ENCODE results near the gene GSE1. TPM values are rescaled to one million over a fixed set of nuclear protein-coding genes. Genes with fewer than 3 reads are reported as not detected.

The GSE1 gene
- total RNA-seq, 1 experiment from 2014 or later, result 90.2 TPM

DNA sequence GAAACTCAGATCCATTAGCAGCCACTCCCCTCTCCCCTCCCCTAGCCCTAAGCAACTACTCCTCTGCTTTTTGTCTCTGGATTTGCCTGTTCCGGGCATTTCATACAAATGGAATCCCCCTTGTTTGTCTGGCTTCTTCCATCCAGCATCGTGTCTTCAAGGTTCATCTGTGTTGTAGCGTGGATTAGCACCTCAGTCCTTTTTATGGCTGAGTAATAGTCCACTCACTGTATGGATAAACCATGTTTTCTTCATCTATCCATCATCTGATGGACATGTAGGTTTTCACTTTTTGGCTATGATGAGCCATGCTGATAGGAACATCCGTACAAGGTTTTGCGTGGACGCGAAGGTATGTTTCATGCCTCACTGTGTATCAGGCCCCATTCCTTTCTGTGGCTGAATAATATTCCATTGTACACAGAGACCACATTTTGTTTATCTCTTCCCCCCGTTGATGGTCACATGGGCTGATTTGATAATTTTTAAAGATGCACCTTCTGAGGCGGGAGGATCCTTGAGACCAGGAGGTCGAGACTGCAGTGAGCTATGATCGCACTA is 8.9 kb upstream of the GSE1 start:
- Histone ChIP-seq H3K4me2 (ENCODE audit: low read length) (no peak overlapping the region), H3K79me2 (ENCODE audit: insufficient read depth, low read length) (no peaks in the 10 kb centered on the region; the same call in 1 of the 2 replicates), H3K27ac (ENCODE audit: low read depth, low read length) (no peak overlapping the region), H3K9me2 (ENCODE audit: insufficient read depth) (no peaks in the 10 kb centered on the region), H3K9ac (ENCODE audit: low read length) (no peak overlapping the region), H3K36me3 (ENCODE audit: control insufficient read depth in 1 of 2, insufficient read depth in 2 of 2, low read length in 2 of 2) (no peaks in the 10 kb centered on the region), H3K4me1 (ENCODE audit: control insufficient read depth in 1 of 2, insufficient read depth in 2 of 2, low read length in 2 of 2) (0 out of 4 replicates have a peak, but pooled peaks cover 0 to 4% of the 10 kb centered on the region in 2 experiments), H4K20me1 (ENCODE audit: insufficient read depth) (no peaks in the 10 kb centered on the region), H2AFZ (ENCODE audit: low read depth, low read length, poor library complexity, severe bottlenecking) (no peak overlapping the region), H3K27me3 (ENCODE audit: insufficient read depth, low read length) (no peaks in the 10 kb centered on the region), H3K9me3 (ENCODE audit: control insufficient read depth in 1 of 2, insufficient read depth in 1 of 2, low read depth in 1 of 2, low read length in 2 of 2) (no peaks in the 10 kb centered on the region), H3K4me3 (replicated peaks in 1 of 2; ENCODE audit: low read depth in 1 of 2, low read length in 2 of 2) (no peak overlapping the region)
- no TSS peak for BruUV-seq (replicated peaks)
- POLR2A ChIA-PET, result no interaction called here
- TF ChIP-seq, protein P1, sequence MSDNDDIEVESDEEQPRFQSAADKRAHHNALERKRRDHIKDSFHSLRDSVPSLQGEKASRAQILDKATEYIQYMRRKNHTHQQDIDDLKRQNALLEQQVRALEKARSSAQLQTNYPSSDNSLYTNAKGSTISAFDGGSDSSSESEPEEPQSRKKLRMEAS (IDR thresholded peaks at IDR 0.05), result no peak
- no peak for TF ChIP-seq FOSL1 (IDR thresholded peaks at IDR 0.05; ENCODE audit: low read depth)
- no peak for TF ChIP-seq SP1 (IDR thresholded peaks at IDR 0.05; ENCODE audit: low read depth)
- RAD21 ChIA-PET (ENCODE audit: low non-redundant PET in 1 of 2, low total read pairs in 2 of 2, uncharacterized antibody in 2 of 2, unreplicated experiment in 2 of 2), result no interaction called here
- ATAC-seq (no peak), DNase-seq (ENCODE audit: low read depth, low spot score) (no peak)
- CTCF ChIA-PET, result no interaction called here
- intact Hi-C loops (cut with micrococcal nuclease), result no loop called here

DNA sequence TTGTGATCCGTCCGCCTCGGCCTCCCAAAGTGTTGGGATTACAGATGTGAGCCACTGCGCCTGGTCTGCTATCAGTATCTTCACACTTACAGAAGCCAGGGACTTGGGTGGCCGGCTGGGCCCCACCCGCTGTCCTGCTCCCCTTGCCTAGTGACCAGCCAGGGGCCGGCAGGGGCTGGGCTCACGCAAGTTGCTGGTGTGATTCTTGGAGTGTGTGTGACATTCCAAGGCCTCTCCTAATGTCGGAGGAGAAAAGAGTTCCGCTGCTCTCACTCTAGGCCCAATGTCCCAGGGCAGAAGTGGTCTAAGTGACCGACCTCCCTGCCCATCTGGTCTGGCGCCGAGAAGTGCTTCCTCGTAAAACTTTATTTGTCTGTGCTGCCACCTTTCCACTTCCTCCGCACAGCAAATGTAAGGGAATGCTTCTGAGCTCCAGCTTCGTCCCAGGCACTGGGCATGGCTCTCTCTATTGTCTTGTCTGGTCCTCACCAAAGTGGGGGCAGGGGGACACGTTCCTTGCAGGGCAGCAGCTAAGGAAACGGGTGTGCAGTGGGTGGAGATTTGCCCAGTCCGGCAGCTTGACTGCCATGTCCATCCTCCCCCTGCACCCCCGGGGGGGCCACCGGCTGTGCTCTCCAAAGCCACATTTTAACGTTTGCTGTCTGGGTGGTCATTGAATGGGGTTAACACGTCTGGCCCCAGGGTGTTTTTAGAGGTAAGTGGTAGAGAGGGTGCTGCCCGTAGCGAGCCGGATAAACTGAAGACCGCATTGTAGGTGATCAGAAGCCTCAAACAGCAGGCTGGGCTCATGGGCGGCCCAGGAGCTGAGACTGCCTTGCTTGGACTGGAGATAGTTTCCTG is 7.8 kb upstream of the GSE1 start:
- ChIA-PET RAD21 (ENCODE audit: low non-redundant PET in 1 of 2, low total read pairs in 2 of 2, uncharacterized antibody in 2 of 2, unreplicated experiment in 2 of 2) (no interaction called here), CTCF (interaction anchor here (1.0 to 1.5 kb wide), 3 partner anchors 11 to 210 kb away, joined by 3 to 5 read pairs (median 3); no protein-coding TSS in a partner anchor), POLR2A (no interaction called here)
- H2AFZ ChIP-seq (ENCODE audit: low read depth, low read length, poor library complexity, severe bottlenecking), result no peak overlapping the region
- intact Hi-C loops (cut with micrococcal nuclease), result no loop called here
- no peak overlapping the region for H3K4me3 ChIP-seq (replicated peaks in 1 of 2; ENCODE audit: low read depth in 1 of 2, low read length in 2 of 2)
- peaks cover 5 to 11% of the 10 kb centered on the region in 2 experiments for H3K4me1 ChIP-seq (ENCODE audit: control insufficient read depth in 1 of 2, insufficient read depth in 2 of 2, low read length in 2 of 2)
- H3K36me3 ChIP-seq (ENCODE audit: control insufficient read depth in 1 of 2, insufficient read depth in 2 of 2, low read length in 2 of 2), result no peaks in the 10 kb centered on the region
- no peak overlapping the region for H3K4me2 ChIP-seq (ENCODE audit: low read length)
- DNase-seq (ENCODE audit: low read depth, low spot score) (no peak), ATAC-seq (no peak)
- H3K9me2 ChIP-seq (ENCODE audit: insufficient read depth), result no peaks in the 10 kb centered on the region
- BruUV-seq (replicated peaks), result no TSS peak
- H4K20me1 ChIP-seq (ENCODE audit: insufficient read depth), result no peaks in the 10 kb centered on the region
- no peaks in the 10 kb centered on the region for H3K27me3 ChIP-seq (ENCODE audit: insufficient read depth, low read length)
- no peak overlapping the region for H3K27ac ChIP-seq (ENCODE audit: low read depth, low read length)
- H3K79me2 ChIP-seq (ENCODE audit: insufficient read depth, low read length), result no peaks in the 10 kb centered on the region; the same call in 1 of the 2 replicates
- H3K9ac ChIP-seq (ENCODE audit: low read length), result no peak overlapping the region
- H3K9me3 ChIP-seq (ENCODE audit: control insufficient read depth in 1 of 2, insufficient read depth in 1 of 2, low read depth in 1 of 2, low read length in 2 of 2), result no peaks in the 10 kb centered on the region
- no peak for TF ChIP-seq SP1 (IDR thresholded peaks at IDR 0.05; ENCODE audit: low read depth)
- no peak for TF ChIP-seq CBX3 (IDR thresholded peaks at IDR 0.05; ENCODE audit: low read depth)
- no peak for TF ChIP-seq RAD21 (IDR thresholded peaks at IDR 0.05; ENCODE audit: low read depth)
- no peak for TF ChIP-seq ATF3 (IDR thresholded peaks at IDR 0.05)
- no peak for TF ChIP-seq SRF (IDR thresholded peaks at IDR 0.05; ENCODE audit: low read depth)
- no peak for TF ChIP-seq EZH2phosphoT487 (IDR thresholded peaks at IDR 0.05; ENCODE audit: borderline replicate concordance)
- TF ChIP-seq TCF7L2 (IDR thresholded peaks at IDR 0.05; ENCODE audit: borderline replicate concordance, extremely low read depth, insufficient read depth, insufficient read length), result no peak
- TF ChIP-seq ZFX (IDR thresholded peaks at IDR 0.05), result no peak
- no peak for TF ChIP-seq ELF1 (IDR thresholded peaks at IDR 0.05; ENCODE audit: borderline replicate concordance, low read depth)
- no peak for TF ChIP-seq POLR2AphosphoS5 (IDR thresholded peaks at IDR 0.05; ENCODE audit: low read depth, low read length)
- no peak for TF ChIP-seq SIN3A (IDR thresholded peaks at IDR 0.05; ENCODE audit: low read depth)
- no peak for TF ChIP-seq CEBPB (IDR thresholded peaks at IDR 0.05; ENCODE audit: low read depth)
- TF ChIP-seq EZH2 (IDR thresholded peaks at IDR 0.05), result no peak
- TF ChIP-seq ZNF274 (IDR thresholded peaks at IDR 0.05; ENCODE audit: low read depth, low read length), result no peak
- TF ChIP-seq YY1 (IDR thresholded peaks at IDR 0.05; ENCODE audit: extremely low read depth, insufficient replicate concordance, low read depth, low read length), result no peak
